Caki2 (cell line): Measurements from ENCODE around the gene C3. TPM values are rescaled to one million over a fixed set of nuclear protein-coding genes. Genes with fewer than 3 reads are reported as not detected.
"Not testable (repeated sequence)": the region's sequence is repeated elsewhere in the genome, so short reads cannot be mapped to it uniquely, and the experiment has no call there.

Source experiments
- DNase-seq: peaks from one replicate; pipeline ENCODE4 v3.0.0-alpha.2; 2015; ENCODE audit warnings: low read depth
- in situ Hi-C: cut with HindIII; loops from 2 replicates; pipeline ENCODE4 v1.10.0; 2016; ENCODE audit warnings: low sequenced_read_pairs, low pct_unique_long_range_greater_than_20kb, mixed read lengths
- total RNA-seq: library from RNA; depleted of rRNA; stranded (reverse); fragments of >200 nt; shearing (Covaris generic); gene quantifications from 2 replicates; pipeline ENCODE4 v1.2.3, GENCODE V29; 2014; ENCODE audit warnings: low replicate concordance

C3 gene
- total RNA-seq, 1 experiment from 2014 or later = 4.0 TPM

DNA sequence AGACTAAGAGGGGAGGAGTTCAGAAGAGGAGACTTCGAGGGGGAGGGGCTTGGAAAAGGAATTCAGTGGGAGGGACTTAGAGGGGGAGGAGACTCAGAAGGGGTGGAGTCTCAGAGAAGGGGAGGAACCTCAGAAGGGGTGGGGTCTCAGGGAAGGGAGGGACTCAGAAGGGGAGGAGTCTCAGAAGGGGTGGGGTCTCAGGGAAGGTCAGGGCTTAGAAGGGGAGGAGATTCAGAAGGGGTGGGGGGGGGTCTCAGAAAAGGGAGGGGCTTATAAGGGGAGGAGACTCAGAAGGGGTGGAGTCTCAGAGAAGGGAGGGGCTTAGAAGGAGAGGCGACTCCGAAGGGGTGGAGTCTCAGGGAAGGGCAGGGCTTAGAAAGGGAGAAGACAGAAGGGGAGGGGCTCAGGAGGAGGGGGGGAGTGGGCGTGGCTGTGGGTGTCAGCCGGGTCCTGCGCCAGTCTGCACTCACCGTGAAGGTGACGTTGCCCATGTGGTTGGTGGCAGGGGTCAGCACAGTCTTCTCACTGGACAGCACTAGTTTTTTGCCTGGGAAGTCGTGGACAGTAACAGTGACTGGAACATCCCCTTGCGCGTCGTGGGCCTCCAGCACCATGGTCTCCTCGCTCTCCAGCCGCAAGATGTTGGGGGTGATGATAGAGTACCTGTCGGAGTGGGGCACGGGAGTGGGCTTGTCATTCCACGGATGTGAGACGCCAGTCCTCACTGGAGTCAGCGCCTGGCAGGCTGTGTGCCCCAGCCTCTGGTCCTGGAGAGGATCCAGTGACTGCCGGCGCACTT lies 1.5 kb downstream of the C3 start:
- in situ Hi-C loops = no loop called here
- peak; percentile 55 for DNase-seq

DNA sequence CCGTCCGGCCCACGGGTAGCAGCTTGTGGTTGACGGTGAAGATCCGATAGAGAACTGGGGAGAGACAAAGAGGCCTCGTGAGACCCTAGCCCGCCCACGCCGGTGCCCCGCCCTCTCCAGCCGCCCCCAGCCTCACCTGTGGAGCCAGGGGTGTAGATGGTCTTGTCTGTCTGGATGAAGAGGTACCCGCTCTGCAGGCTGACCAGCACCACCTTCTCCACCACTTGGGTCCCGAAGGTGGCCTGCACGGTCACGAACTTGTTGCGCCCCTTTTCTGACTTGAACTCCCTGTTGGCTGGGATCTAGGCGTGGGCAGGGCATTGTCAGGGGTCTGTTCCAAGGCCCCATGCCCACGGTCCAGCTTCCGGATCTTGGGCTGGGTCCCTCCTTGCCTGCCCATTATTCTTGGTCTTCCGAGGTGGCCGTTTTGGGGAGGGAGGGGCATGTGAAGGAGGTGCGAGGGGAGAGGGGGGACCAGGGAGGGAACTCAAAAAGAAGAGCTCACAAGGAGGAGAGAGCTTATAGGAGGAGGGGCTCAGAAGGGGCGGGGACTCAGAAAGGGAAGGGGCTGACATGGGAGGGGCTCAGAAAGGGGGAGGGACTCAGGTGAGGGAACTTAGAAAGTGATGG lies 2.2 kb downstream of the C3 start:
- in situ Hi-C loops = no loop called here
- DNase-seq = no peak

DNA sequence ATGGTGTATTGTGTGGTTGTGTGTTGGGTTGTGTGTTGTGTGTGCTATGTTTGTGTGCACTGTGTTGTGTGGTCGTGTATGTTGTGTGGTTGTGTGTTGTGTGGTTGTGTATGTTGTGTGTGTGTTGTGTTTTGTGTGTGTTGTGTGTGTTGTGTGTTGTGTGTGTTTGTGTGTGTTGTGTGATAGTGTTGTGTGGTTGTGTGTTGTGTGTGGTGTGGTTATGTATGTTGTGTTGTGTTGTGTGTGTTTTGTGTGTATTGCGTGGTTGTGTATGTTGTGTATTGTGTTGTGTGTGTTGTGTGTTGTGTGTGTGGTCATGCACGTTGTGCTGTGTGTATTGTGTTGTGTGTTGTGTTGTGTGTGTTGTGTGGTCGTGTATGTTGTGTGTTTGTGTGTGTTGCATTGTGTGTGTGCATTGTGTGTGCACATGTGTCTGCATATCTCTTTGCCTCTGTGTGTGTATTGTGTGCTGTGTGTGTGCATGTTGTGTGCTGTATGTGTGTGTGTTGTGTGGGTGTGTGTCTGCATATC lies 2.9 kb downstream of the C3 start:
- in situ Hi-C loops = no loop called here
- no peak for DNase-seq

DNA sequence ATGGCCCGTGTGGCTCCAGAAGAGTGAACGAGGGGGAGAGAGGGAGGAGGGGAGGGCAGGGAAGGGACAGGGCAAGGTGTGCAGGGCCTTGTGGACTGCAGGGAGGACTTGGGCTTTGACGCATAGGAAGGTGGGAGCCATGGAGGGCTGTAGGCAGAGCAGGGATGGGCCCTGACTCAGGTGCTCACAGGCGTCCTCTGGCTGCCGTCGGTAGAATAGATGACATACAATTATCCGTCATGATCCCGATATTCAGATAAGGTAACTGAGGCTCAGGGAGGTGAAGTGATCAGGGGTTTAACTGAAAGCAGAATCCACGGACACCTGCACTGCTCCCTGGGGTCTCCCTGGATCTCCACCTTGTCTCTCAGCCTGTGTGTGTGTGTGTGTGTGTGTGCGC lies 3.4 kb downstream of the C3 start:
- in situ Hi-C loops = no loop called here
- no peak for DNase-seq

DNA sequence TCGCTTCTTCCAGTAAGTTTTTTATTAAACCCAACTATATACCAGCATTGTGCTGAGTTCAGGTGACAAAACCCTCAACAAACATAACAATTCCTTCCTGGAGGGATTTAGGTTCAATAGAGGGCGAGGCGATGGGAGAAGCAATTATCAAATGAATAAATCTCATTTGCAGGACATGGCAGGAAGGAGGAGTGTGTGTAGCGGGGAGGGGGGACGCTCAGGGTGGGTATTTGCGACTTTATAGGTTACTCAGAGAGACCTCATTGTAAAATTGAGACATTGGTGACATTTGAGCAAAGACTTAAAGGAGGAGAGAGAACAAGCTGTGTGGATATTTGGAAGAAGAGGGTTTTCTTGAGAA lies 3.9 kb downstream of the C3 start:
- no peak for DNase-seq
- in situ Hi-C loops = no loop called here

DNA sequence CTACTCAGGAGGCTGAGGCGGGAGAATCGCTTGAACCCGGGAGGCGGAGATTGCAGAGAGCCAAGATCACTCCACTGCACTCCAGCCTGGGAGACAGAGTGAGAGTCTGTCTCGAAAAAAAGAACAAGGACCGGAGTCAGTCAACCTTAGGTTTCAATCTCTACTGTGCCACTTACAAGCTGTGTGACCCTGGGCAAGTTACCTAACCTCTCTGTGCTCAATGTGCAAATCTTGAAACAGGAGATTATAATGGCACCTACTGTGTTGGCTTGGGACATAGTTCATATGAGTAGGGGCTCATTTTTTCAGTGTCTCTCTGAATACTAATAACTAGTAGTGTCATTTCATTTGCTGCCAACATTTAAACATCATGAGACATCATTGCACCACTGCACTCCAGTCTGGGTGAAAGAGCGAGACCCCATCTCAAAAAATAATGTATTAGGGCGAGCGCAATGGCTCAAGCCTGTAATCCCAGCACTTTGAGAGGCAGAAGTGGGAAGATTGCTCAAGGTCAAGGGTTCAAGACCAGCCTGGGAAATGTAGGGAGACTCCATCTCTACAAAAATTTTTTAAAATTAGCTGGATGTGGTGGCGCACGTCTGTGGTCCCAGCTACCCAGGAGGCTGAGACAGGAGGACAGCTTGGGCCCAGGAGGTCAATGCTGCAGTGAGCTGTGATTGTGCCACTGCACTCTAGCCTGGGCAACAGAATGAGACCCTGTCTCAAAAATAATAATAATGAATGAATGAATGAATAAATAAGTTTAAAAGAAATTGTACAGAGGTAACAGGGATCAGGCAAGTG lies 5.5 kb downstream of the C3 start:
- in situ Hi-C loops = no loop called here
- no peak for DNase-seq

DNA sequence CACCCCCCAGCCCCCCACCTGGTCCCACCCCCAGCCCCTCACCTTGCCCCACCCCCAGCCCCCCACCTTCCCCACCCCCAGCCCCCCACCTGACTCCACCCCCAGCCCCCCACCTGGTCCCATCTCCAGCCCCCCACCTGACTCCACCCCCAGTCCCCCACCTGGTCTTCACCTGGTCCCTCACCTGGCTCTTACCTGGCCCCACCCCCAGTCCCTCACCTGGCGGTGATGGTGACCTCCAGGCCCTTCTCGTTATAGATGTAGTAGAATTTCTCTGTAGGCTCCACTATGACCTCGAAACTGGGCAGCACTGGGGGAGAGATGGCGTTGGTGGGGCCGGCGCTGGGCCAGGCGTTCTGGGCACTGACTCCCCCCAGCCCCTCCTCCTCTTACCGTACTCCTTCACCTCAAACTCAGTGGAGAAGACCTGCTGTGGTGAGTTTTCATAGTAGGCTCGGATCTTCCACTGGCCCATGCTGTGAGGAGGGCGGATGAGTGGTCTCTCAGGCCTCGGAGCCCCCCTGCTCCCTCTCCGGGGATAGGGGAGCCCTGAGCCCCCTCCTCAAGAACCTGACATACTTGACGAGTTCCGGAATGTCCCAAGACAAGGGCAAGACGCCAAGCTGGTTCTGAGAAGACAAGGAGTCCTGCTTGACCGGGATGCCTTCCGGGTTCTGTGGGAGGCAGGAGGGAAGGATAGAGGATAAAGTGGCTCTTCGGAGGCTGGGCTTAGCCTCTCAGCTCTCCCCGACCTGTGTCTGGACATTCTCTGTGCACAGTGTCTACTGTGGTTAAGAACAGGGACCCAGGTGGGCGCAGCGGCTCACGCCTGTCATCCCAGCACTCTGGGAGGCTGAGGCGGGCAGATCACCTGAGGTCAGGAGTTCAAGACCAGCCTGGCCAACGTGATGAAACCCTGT lies 6.4 kb downstream of the C3 start:
- in situ Hi-C loops = no loop called here
- DNase-seq = no peak

DNA sequence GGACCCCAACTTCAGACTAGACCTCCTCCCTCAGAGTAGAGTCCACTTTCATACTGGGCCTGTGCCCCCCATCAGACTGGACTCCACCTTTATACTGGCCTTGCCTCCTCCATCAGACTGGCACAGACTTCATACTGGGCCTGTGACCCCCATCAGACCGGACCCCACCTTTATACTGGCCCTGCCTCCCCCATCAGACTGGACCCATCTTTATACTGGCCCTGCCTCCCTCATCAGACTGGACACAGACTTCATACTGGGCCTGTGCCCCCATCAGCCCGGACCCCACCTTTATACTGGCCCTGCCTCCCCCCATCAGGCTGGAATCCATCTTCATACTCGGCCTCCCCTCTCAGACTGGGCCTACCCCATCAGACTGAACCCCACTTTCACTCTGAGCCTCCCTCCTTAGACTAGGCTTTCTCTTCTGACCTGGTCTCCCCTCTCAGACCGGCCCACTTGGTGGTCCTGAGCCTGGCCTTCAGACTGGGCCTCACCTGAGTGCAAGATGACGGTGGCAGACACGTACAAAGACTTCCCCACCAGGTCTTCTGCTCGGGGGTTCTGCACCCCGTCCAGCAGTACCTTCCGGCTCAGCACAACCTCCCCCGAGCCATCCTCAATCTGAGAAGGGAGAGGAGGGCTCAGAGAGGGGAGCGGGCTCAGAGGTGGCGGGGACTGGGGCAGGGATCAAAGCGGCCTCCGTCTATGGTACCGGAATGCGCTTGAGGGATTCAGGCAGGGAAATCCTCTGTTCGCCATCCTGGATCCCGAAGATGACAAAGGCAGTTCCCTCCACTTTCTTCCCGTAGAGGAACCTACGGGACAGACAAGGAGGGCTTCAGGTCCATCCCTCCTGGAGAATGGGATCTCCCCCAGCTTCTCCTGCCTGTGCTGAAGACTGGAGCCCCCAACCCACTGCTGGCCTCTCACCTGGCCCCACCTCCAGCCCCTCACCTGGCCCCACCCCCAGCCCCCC lies 7.5 kb downstream of the C3 start:
- DNase-seq = no peak

DNA sequence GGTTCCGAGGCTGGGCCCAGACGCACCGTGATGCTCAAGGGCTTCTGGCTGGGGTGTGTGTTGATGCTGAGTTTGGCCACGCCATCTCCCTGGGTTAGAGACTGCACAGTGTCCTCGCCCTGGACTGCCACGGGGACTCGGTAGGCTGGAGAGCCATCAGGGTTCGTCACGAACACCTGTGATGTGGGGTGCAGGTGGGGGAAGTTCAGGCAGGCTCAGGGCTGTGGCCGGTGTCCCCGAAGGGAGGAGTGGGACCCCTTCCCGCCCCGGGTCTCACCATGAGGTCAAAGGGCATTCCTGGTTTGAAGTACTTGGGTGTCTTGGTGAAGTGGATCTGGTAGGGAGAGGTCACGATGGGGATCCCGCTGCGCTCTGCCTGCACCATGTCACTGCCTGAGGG lies 8.2 kb downstream of the C3 start:
- no peak for DNase-seq
- in situ Hi-C loops = no loop called here

More for the DNA sequence above, 7.5 kb downstream of the C3 start:
- in situ Hi-C loops = no loop called here

DNA sequence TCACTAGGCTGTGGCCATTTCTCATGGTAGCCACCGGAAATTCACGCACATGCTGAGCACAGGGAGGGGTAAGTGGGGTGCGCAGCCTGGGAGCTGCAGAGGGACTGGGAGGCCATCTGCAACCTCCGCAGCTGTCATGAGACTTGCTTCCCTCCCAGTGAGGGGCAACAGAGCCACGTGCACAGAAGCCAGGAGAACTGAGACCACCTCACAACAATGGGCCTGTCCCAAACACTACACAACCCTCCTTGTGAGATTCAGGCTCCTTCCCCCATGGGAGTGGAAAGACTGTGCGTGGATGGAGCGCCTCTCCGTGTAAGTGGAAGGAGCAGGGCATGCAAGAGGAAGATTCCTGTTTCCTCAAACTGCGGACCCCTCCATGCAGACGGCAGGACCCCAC lies 8.8 kb downstream of the C3 start:
- in situ Hi-C loops = no loop called here
- no peak for DNase-seq

DNA sequence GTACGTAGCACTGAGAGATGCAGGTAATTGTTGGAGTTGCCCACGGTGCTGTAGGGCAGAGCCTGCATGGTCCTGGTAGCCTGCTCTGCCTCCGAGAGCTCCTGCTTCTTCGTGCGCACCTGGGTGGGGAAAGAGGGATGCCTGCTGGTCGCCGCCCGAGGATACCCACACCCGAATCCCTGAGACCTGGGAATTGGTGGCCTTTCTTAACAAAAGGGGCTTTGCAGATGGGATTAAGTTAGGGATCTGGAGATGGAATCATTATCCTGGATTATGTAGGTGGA lies 9.4 kb downstream of the C3 start:
- DNase-seq = no peak
- in situ Hi-C loops = no loop called here

DNA sequence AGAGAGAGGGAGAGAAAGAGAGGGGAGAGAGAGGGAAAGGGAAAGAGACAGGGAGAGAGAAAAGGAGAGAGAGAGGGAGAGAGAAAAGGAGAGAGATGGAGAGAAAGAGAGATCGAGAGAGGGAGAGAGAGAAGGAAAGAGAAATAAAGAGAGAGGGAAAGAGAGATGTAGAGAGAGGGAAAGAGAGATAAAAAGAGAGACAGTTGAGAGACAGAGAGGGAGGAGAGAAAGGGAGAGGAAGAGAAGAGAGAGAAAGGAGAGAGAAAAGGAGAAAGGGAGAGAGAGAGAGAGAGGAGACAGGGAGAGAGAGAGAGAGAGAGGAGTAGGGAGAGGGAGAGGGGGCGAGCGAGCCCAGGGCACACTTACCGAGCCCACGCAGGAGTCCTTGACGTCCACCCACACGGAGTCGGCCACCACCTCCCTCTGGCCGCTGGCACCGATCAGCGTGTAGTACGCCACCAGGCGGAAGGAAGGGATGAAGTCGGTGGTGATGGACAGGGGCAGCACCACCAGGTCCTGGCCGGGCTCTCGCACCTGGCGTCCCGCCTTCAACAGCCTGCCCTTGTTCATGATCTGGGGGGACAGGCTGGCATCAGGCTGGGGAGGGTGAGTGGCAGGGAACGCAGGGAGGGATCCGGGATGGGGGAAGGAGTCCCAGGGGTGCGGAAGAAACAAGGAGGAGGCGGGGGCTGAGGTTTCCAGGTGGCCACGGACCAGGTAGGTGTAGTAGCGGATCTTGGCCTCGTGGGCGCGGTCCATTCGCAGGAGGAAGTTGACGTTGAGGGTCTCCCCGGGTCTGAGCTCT lies 10.0 kb downstream of the C3 start:
- DNase-seq = no peak
- in situ Hi-C loops = no loop called here

DNA sequence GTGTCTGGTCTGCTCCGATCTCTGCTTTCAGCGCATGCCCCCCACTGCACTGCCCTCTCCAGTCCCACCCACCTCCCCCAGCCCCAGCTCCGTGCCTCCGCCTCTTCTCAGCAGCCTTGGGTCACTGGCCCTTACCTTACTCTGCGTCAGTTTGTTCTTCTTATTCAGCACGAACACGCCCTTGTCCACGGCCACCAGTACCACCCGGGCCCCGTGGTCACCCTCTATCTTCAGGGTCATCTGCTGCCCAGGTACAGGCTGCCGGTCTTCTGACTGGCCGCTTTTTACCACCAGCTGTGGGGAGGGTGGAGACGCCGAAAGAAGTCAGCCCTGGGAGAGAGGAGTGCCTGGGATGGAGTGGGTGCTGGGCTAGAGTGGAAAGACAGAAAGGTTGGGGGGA lies 10.9 kb downstream of the C3 start:
- no peak for DNase-seq
- in situ Hi-C loops = no loop called here

DNA sequence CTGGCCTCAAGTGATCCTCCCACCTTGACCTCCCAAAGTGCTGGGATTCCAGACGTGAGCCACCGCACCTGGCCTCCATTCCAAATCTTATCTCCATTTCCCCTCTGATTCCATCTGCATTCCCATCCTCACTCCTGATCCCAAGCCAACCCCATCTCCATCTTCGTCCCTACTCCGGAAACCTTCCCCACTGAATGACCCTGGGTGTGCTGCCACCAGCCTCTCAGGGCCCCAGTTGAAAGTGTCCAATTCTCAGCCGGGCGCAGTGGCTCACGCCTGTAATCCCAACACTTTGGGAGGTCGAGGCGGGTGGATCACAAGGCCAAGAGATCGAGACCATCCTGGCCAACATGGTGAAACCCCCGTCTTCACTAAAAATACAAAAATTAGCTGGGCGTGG lies 11.5 kb downstream of the C3 start:
- DNase-seq, in situ Hi-C loops: not testable (repeated sequence)

DNA sequence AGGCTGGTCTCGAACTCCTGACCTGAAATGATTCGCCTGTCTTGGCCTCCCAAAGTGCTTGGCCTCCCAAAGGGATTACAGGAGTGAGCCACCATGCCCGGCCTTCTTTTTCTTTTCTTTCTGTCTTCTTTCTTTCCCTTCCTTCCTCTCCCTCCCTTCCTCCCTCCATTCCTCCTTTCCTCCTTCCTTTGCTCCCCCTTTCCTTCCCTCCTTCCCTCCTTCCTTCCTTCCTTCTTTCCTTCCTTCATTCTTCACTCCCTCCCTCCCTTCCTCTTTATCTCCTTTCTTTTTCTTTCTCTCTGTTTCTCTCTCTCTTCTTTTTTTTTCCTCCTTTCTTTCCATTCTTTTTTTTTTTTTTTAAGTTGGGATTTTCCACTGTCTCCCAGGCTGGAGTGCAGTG lies 12.1 kb downstream of the C3 start:
- DNase-seq = no peak
- in situ Hi-C loops = no loop called here

DNA sequence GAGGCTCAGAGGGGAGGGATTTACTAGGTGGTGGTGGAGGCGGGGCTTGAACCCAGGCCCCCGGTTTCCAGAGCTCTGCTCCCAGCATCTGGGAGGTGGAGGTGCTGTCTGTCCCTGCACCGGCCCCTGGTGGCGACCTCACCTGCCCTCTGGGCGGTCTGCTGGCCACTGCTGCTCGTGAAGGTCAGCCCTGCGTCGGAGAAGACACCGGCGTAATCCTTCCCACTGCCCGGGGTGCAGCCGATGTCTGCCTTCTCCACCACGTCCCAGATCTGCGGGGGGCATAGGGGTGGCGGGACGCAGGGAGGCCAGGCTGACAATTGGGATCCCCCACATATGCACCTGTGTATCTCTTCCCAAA lies 12.8 kb downstream of the C3 start:
- no peak for DNase-seq
- in situ Hi-C loops = no loop called here
